Glomerular endothelial cell (primary cell): ENCODE measurements around the gene DPYSL3. TPM values are rescaled to one million over a fixed set of nuclear protein-coding genes. Genes with fewer than 3 reads are reported as not detected.
A peak's percentile ranks its signal among the peaks of the same experiment; 100 is the strongest.

Source experiments
- DNase-seq: peaks from one replicate; pipeline ENCODE4 v3.0.0-alpha.2; 2011; ENCODE audit warnings: low read depth, low spot score; ENCODE audit errors: extremely low read depth
- total RNA-seq: library from RNA; depleted of rRNA; stranded (reverse); fragments of >200 nt; gene quantifications from 2 replicates; pipeline ENCODE4 v1.2.3, GENCODE V29; 2015

The DPYSL3 gene
- total RNA-seq, 1 donor from 2014 or later = 145 TPM

DNA sequence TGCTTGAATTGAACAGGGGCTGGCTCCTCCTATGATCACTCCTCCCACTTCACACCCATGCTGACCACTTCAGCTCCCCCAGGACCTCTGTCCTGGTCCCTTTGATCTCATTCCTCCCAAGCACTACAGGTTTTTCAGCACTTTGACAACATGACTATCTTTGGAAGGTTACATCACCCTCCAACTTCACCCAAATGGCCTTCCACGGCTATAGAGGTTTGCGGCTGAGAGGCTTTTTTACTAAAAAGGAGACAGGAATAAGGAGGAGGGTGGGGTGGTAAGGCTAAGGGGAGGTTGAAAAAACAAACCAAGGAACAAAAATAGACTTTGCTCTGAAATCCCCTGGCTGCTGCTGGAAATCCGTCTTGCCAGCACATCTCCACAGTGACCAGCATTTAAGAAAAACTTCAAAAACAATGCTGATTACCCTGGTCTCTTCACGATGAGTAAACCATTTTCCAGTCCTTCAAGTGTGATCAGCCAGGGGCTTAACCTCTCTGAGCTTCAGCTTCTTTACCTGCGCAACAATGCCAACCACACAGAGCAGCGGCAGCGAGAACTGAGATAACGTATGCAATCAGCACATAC, 102.7 kb downstream of the DPYSL3 start:
- DNase-seq = no peak

- no peak for DNase-seq
Measured at GRCh38 chr5:147406636-147407035, 103.2 kb downstream of the DPYSL3 start.

GRCh38 chr5:147404706-147405105, 105.2 kb downstream of the DPYSL3 start:
- no peak for DNase-seq

GRCh38 chr5:147403651-147404640, 105.9 kb downstream of the DPYSL3 start:
- peak; percentile 92 for DNase-seq

GRCh38 chr5:147400881-147401280, 109.0 kb downstream of the DPYSL3 start:
- DNase-seq = no peak

- no peak for DNase-seq
Measured at GRCh38 chr5:147400126-147400809, 109.6 kb downstream of the DPYSL3 start.

GRCh38 chr5:147398860-147399259, 111.0 kb downstream of the DPYSL3 start:
- no peak for DNase-seq

DNA sequence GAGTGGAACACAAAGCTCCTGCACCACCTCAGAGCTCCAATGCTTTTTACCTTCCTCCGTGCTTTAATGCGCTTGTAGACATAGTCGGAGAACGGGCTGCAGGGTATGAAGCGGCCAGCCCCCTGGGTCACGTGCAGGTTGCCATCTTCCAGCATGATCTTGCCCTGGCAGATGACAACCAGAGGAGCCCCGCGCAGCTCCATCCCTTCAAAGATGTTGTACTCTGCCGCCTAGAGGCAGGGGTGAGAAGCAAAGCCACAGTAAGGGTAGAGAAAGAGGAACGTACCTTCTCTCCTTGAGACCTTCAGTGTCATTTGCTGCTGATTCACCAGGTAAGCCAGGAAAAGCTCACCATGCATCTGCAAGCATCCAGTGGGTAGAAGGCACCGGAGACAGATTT, 112.3 kb downstream of the DPYSL3 start:
- DNase-seq = no peak

DNA sequence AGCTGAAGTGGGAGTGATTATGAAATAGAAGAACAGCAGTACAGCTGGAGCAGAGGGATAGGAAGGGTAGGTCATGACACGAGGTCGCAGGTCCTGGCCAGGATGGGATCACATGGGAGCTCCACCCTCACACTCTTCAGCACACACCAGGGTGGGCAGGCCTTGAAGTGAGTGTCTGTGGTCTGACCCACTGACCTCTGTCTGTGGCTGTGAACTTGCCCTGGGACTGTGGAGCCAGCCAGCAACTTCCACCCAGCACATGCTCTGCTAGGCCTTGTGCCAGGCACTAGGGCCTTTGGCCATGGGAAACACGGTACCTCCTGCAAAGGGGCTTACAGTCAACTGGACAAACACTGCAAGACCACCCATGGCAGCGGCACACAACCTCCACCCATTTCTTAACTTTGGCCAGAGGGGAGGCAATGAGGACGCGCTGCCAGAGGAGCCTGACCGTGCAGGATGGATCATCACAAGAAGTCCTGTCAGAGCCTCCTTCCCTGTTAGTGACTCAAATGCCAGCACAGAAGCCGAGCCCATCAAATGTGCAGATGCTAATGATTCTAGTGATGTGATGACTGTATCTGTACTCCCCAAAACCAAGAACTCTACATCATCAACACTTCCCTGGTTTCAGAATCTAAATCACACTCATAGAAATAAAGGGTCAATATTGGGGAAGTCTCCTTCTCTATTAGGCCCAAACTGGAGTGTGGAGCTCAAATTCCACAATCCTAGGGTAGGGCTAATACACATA, 113.6 kb downstream of the DPYSL3 start:
- DNase-seq = no peak

DNA sequence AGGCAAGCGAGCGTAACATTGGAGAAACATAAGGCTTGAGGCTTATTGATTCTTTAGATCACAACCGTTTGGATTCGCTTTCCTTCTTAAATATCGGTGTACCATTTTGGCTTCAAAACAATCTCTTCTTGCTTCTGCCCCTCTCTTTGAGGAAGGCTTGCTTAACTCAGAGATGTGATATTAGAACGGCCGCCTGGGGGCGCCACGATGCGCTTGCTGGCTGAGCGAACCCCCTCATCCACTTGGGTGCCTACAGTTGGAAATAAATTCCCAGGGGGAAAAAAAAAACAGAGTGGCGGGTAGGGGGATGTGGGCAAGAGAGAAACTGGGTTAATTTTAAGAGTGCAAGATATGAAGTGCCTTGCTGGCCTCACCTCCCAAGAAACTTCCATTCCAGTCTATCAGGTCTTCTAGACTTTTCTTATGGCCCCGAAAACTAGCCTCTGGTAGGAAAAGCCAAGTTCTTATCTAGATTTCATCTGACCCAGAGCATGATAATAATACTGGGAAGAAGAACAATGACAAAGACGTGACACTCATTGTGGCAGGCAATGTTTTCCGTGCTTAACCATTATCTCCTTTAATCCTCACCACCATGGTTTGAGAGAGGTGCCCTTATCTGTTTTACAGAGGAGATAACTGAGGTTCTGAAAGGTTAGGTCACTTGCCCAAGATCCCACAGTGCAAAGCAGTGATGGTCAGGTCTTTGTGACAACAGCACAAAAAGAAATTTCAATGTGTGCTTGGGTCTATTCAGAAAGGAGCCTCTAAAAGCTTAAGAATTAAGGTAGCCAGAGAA, 115.8 kb downstream of the DPYSL3 start:
- DNase-seq = no peak

- DNase-seq = peak; percentile 79
Measured at GRCh38 chr5:147391781-147392180, 118.1 kb downstream of the DPYSL3 start.

DNA sequence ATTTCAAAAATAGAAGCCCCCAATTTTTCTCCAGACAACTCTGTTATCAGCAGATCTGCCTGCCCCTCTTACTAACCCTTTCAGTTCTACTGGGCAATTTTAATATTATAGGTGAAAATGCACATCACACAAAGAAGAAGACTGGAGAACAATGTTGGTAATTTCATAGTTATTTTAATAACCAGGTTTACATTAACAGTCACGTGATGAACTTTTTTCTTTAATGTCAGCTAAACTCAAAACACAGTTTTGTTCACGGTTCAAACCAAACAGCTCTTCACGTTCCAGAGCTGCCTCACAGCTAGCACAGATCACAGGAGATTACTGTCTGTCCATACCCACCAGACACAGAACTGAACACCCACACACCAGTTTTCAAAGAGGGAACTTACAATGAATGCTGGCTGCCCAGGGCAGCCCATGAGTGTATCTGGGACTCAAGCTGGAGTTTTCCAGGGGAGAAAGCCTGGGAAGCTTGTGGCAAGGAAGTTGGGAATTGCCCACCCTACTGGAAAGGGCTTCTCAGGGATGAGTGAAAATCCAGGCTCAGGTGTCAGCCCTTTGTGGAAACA, 119.1 kb downstream of the DPYSL3 start:
- DNase-seq = no peak

GRCh38 chr5:147388184-147389108, 121.4 kb downstream of the DPYSL3 start:
- DNase-seq = no peak

DNA sequence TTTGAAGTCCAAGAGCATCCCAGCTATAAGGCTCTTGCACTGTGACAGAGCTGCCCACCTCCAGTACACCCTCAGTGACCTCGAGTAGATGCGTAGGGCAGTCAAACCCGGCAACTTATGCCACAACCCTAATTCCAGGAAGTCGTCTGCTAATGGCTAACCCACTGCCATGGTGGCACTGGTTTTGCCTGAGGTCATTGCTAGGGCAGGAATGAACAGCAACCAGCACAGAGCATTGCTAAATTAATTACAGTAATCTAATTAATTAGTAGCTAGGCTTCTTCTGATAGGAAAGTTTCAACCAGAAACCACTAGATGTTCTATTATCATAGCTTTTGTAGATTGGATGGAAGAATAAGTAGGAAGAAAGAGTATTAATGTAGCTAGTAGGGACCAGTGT, 122.8 kb downstream of the DPYSL3 start:
- DNase-seq = no peak

DNA sequence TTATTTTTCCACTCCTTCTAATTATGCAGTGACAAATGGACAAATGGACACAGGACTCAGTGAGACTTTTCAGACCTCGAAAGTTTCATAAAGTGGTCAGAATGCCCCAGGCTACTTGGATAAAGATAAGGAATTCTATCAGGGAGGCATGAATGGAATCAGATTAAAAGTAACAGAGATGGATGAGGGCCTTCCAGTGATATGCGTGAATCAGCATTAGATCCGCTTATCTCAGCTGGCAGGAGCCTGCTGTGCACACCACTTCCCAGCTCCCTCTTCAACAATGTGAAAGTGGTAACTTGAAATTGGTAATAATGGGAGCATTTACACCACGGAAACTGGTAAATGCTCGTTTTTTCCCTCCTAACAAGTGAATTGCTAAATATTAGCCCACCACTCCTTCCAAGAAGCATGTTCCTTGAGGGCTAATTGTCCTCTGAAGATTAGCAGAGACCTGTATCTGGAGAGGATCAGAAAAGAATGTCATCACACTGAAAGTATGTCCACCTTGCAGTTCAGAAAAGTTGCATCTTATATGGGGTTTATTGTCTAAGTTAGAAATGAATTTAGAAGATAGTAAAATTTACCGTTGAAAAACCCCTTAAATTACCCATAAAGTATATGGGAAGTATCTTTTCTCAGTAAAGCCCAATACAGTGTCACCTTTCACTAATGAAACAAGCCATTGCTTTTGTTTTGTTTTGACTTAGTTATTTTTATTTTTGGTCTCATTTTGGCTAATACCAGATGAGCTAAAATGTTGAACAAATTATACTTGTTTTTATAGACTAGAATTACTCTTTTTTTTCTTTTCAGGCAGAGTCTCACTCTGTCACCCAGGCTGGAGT, 125.3 kb downstream of the DPYSL3 start:
- no peak for DNase-seq

GRCh38 chr5:147382776-147383175, 127.1 kb downstream of the DPYSL3 start:
- no peak for DNase-seq

GRCh38 chr5:147381555-147381954, 128.3 kb downstream of the DPYSL3 start:
- no peak for DNase-seq

DNA sequence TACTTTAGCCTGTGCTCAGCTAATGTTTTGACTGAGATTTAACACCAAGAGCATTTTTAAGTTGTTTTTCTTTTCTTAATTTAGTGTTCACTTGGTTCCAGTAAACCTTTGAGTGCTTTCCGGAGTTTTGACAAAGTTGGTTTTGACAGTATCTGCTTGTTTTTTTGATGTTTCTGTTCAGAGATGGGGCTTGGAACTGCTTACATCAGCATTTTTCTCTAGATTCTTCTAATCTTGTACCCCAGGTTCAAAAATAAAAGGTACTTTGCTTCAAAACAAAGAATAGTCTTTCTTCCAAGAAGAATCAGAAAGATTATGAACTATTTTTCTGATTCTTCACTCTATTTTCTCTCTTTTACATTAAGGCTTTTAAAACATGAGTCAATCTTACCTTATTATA, 132.2 kb downstream of the DPYSL3 start:
- DNase-seq = no peak
